NK-92 (cell line): ENCODE data around the gene TSKU.

Source experiments
- DNase-seq: peaks from one replicate; lab custom pipeline; 2025; ENCODE audit not compliant: unreplicated experiment; lab: John Stamatoyannopoulos, UW

Gene TSKU

DNA sequence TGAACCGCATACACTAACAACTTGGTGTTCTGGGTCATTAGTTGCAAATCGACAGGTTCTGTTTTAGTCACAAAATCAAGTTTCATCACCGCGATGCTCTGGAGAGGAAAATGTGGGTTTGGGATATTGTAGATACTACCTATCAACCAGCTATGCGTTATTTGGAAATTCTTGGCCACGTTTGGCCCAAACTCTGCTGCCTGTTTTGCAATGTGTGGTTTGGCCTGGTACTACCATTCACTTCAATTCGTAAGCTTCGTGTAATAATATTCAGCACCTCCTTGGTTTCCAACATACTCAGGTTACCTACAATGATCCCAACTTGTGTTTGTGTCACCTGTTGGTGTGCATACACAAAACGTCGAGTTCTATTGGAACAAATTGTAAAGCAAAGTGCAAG is 61.4 kb downstream of the TSKU start:
- no peak for DNase-seq

DNA sequence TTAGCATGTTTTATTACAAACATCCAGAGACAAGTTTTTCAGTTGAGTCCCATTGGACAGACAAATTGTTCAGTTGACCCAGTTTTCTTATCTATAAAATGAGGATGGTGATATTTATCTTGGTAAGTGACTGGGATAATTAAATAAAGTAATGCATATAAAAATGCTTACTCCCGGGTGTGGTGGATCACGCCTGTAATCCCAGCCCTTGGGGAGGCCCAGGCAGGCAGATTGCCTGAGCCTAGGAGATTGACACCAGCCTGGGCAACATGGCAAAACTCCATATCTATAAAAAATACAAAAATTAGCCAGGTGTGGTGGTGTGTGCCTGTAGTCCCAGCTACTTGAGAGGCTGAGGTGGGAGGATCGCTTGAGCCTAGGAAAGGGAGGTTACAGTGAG is 61.9 kb downstream of the TSKU start:
- no peak for DNase-seq

DNA sequence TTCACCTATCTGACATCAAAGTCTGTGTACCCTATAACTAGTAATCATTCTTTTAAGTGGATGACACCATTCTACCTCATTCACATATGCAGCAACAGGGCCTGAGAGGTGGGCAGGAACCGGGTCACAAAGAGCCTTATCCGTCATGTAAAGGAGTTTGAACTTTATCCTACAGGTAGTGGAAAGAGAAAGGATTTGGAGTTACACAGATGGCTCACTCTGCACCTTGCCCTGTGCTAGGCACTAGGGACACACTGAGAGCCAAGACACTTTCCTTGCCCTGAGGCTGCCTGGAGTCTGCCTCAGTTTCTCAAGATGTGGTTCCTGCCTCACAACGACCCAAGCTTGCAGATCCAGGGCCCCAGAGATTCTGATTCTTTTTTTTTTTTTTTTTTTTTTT is 63.3 kb downstream of the TSKU start:
- DNase-seq = no peak
